ENCODE data around the gene RAD9A. TPM values are rescaled to one million over a fixed set of nuclear protein-coding genes. Genes with fewer than 3 reads are reported as not detected.

RAD9A gene
- total RNA-seq, 1 donor from 2014 or later: 28.9 TPM

- H3K4me1 ChIP-seq: peaks cover 55% of the 10 kb centered on the region
- H3K27me3 ChIP-seq (ENCODE audit: low read depth): no peaks in the 10 kb centered on the region
- TF ChIP-seq, protein P1, sequence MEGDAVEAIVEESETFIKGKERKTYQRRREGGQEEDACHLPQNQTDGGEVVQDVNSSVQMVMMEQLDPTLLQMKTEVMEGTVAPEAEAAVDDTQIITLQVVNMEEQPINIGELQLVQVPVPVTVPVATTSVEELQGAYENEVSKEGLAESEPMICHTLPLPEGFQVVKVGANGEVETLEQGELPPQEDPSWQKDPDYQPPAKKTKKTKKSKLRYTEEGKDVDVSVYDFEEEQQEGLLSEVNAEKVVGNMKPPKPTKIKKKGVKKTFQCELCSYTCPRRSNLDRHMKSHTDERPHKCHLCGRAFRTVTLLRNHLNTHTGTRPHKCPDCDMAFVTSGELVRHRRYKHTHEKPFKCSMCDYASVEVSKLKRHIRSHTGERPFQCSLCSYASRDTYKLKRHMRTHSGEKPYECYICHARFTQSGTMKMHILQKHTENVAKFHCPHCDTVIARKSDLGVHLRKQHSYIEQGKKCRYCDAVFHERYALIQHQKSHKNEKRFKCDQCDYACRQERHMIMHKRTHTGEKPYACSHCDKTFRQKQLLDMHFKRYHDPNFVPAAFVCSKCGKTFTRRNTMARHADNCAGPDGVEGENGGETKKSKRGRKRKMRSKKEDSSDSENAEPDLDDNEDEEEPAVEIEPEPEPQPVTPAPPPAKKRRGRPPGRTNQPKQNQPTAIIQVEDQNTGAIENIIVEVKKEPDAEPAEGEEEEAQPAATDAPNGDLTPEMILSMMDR (IDR thresholded peaks at IDR 0.05): no peak
- DNase-seq: no peak
- no peak overlapping the region for H3K27ac ChIP-seq
- no peaks in the 10 kb centered on the region for H3K9me3 ChIP-seq
- intact Hi-C loops (cut with DNase I): no loop called here
- no peak for ATAC-seq
- no peak overlapping the region for H3K4me3 ChIP-seq
- no peaks in the 10 kb centered on the region for H3K36me3 ChIP-seq
These were observed 26.9 kb downstream of the RAD9A start for GRCh38 chr11:67418476-67419281.

DNA sequence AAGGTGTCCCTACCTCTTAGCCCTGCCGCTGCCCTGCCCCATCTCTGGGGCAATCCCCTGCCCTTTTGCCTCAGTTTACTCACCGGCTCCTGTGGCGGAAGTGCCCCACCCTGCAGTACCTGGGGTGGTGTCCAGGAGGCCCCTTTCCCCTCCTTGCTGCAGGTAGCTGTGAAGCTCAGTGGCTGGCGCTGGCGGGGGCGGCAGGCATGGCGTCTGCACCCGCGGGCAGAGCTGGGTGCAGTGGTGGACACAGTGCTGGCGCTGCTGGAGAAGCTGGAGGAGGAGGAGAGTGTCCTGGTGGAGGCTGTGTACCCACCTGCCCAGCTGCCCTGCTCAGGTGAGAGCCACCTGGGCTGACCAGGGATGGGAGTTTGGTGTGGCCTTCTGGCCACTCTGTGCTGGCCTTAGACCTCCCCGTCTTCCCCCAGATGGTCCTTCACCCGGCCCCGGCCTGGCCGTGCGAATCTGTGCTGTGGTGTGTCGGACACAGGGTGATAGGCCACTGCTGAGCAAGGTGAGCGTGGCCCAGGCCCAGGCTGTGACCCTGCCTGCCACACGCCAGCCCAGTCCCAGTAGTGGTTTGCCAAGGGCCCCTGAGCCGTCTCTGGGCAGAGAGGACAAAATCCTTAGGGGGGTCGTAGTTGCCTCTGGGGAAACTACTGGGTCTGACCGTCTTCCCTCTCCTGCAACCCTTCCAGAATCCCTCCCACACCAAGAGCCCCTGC, 27.7 kb downstream of the RAD9A start:
- peak overlapping the region; percentile 91 for H3K27ac ChIP-seq
- H3K27me3 ChIP-seq (ENCODE audit: low read depth): no peaks in the 10 kb centered on the region
- intact Hi-C loops (cut with DNase I): no loop called here
- no peak overlapping the region for H3K4me3 ChIP-seq
- TF ChIP-seq, protein P1 (IDR thresholded peaks at IDR 0.05): no peak
- DNase-seq (no peak), ATAC-seq (no peak)
- H3K36me3 ChIP-seq: no peaks in the 10 kb centered on the region
- peaks cover 55% of the 10 kb centered on the region for H3K4me1 ChIP-seq
- no peaks in the 10 kb centered on the region for H3K9me3 ChIP-seq

GRCh38 chr11:67420147-67420645, 28.4 kb downstream of the RAD9A start:
- TF ChIP-seq, protein P1 (IDR thresholded peaks at IDR 0.05): no peak

GRCh38 chr11:67420646-67421429, 29.1 kb downstream of the RAD9A start:
- H3K9me3 ChIP-seq: no peaks in the 10 kb centered on the region
- TF ChIP-seq, protein P1 (IDR thresholded peaks at IDR 0.05): no peak
- ATAC-seq: peak; percentile 97
- no peaks in the 10 kb centered on the region for H3K36me3 ChIP-seq
- no peaks in the 10 kb centered on the region for H3K27me3 ChIP-seq (ENCODE audit: low read depth)
- peak; percentile 98 for DNase-seq
- intact Hi-C loops (cut with DNase I): no loop called here
- H3K4me1 ChIP-seq: peaks cover 44% of the 10 kb centered on the region
- peak overlapping the region; percentile 66 for H3K4me3 ChIP-seq
- peak overlapping the region; percentile 91 for H3K27ac ChIP-seq

More at GRCh38 chr11:67420147-67420645, 28.4 kb downstream of the RAD9A start:
- peak overlapping the region; percentile 91 for H3K27ac ChIP-seq
- ATAC-seq: no peak
- no peak for DNase-seq
- H3K4me1 ChIP-seq: peaks cover 49% of the 10 kb centered on the region
- intact Hi-C loops (cut with DNase I): no loop called here
- H3K27me3 ChIP-seq (ENCODE audit: low read depth): no peaks in the 10 kb centered on the region
- peak overlapping the region; percentile 66 for H3K4me3 ChIP-seq
- no peaks in the 10 kb centered on the region for H3K9me3 ChIP-seq
- H3K36me3 ChIP-seq: no peaks in the 10 kb centered on the region

DNA sequence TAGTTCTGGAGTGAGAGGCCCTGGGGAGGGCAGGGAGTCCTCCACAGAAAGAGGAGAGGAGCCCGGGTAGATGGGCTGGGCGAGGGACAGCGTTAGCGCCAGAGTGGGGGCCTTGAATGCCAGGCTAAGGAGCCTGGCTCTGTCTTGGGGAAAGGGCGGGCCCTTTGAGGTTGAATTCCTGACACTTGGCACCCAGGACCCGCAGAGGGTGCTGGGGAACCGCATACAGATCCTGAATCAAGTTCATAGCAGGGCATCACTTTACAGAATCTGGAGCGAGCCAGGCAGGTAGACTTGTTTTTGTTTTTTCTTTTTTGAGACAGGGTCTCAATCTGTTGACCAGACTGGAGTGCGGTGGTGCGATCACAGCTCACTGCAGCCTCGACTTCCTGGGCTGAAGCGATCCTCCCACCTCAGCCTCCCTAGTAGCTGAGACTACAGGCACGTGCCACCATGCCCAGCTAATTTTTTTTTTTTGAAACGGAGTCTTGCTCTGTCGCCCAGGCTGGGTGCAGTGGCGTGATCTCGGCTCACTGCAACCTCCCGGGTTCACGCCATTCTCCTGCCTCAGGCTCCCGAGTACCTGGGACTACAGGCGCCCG, 29.7 kb downstream of the RAD9A start:
- Histone ChIP-seq H3K27ac (peak overlapping the region; percentile 91), H3K4me1 (peaks cover 37% of the 10 kb centered on the region), H3K27me3 (ENCODE audit: low read depth) (no peaks in the 10 kb centered on the region), H3K36me3 (no peaks in the 10 kb centered on the region), H3K9me3 (no peaks in the 10 kb centered on the region), H3K4me3 (peak overlapping the region; percentile 66)
- intact Hi-C loops (cut with DNase I): no loop called here
- no peak for DNase-seq
- peak in 1 of 2 donors; percentile 23 for ATAC-seq
- TF ChIP-seq, protein P1 (IDR thresholded peaks at IDR 0.05): no peak
